Measurements from ENCODE around the gene CHRND. TPM values are rescaled to one million over a fixed set of nuclear protein-coding genes. Genes with fewer than 3 reads are reported as not detected.

The CHRND gene
- total and polyA plus RNA-seq, 2 of the 4 experiments (the other 2 are of a cell fraction), result not detected

- intact Hi-C loops (cut with micrococcal nuclease), result no loop called here
- Histone ChIP-seq H3K4me2 (ENCODE audit: low read depth, low read length) (no peak overlapping the region), H3K9me1 (ENCODE audit: insufficient read depth, low read length) (no peaks in the 10 kb centered on the region), H3K4me3 (ENCODE audit: insufficient read depth, low read depth, low read length) (no peak overlapping the region), H4K91ac (ENCODE audit: insufficient read depth, low read depth, low read length) (no peak overlapping the region), H2BK5ac (ENCODE audit: low read depth, low read length, poor library complexity, severe bottlenecking) (no peak overlapping the region), H2BK20ac (ENCODE audit: low read depth, low read length) (no peak overlapping the region), H3K18ac (ENCODE audit: low read depth, low read length) (no peak overlapping the region), H4K20me1 (ENCODE audit: insufficient read depth, low read length) (no peaks in the 10 kb centered on the region; the same call in 1 of the 2 replicates), H3K14ac (replicated peaks; ENCODE audit: low read depth, low read length) (no peak overlapping the region), H3K4me1 (ENCODE audit: control insufficient read depth, insufficient read depth, low read length) (no peaks in the 10 kb centered on the region), H3K56ac (ENCODE audit: extremely low read depth, insufficient read depth, low read length) (no peak overlapping the region), H4K8ac (ENCODE audit: low read depth in 2 of 2, low read length in 2 of 2) (no peak overlapping the region), H4K5ac (ENCODE audit: low read depth, low read length) (no peak overlapping the region), H3K9me3 (ENCODE audit: control insufficient read depth, insufficient read depth, low read length) (no peaks in the 10 kb centered on the region), H2AK5ac (ENCODE audit: low read depth, low read length) (no peak overlapping the region), H3K4ac (ENCODE audit: low read depth, low read length) (no peak overlapping the region), H2AFZ (replicated peaks; ENCODE audit: low read length, poor library complexity) (peak overlapping the region; percentile 21), H3K9ac (ENCODE audit: low read depth, low read length) (no peak overlapping the region), H3K79me1 (ENCODE audit: low read depth in 1 of 2, low read length in 2 of 2) (no peaks in the 10 kb centered on the region), H3K27me3 (ENCODE audit: control insufficient read depth, insufficient read depth, low read length) (peaks cover 53% of the 10 kb centered on the region), H3K36me3 (ENCODE audit: control insufficient read depth, insufficient read depth, low read length) (no peaks in the 10 kb centered on the region), H3K27ac (ENCODE audit: insufficient read depth, low read length) (no peak overlapping the region), H2BK120ac (ENCODE audit: low read depth, low read length) (no peak overlapping the region), H2BK15ac (ENCODE audit: low read depth, low read length) (no peak overlapping the region), H3K23ac (ENCODE audit: low read depth, low read length) (no peak overlapping the region), H2AK9ac (replicated peaks; ENCODE audit: low read depth, low read length, poor library complexity) (peak overlapping the region; percentile 50)
- in situ Hi-C loops (cut with MboI; ENCODE audit: low sequenced_read_pairs), result no loop called here
- ChIA-PET POLR2A (ENCODE audit: unreplicated experiment) (no interaction called here), CTCF (no interaction called here)
- WGBS, 2 experiments (ENCODE audit: extremely low coverage in 2 of 2, insufficient read length in 1 of 2), result 40% methylated on average over 1 of the region's 10 CpGs; no CpG with 5 or more reads in 1 of the 2 experiments
- TF ChIP-seq POLR2A (IDR thresholded peaks at IDR 0.05; ENCODE audit: low read depth, low read length) (no peak), RCOR1 (IDR thresholded peaks at IDR 0.05; ENCODE audit: insufficient replicate concordance, low read length) (no peak), USF2 (IDR thresholded peaks at IDR 0.05; ENCODE audit: low read depth, low read length) (no peak), ELK1 (IDR thresholded peaks at IDR 0.05; ENCODE audit: borderline replicate concordance, low read depth, low read length) (no peak), CHD1 (IDR thresholded peaks at IDR 0.05; ENCODE audit: low read depth, low read length) (no peak)
- ATAC-seq (ENCODE audit: low read depth) (no peak), DNase-seq (no peak)
- BruUV-seq (replicated peaks), result no TSS peak
- dilution Hi-C loops (cut with HindIII; ENCODE audit: low sequenced_read_pairs, unreplicated experiment), result no loop called here
Measured at GRCh38 chr2:232493701-232494474, 32.1 kb upstream of the CHRND start.
